HG02678 (cell line): ENCODE results near the gene ETV6.

ENCODE experiments used
- ATAC-seq: cut with Tn5 transposase; IDR thresholded peaks from one replicate; pipeline ENCODE4 v1.9.1; 2021; ENCODE audit warnings: mild to moderate bottlenecking, moderate library complexity; ENCODE audit not compliant: unreplicated experiment

The ETV6 gene

DNA sequence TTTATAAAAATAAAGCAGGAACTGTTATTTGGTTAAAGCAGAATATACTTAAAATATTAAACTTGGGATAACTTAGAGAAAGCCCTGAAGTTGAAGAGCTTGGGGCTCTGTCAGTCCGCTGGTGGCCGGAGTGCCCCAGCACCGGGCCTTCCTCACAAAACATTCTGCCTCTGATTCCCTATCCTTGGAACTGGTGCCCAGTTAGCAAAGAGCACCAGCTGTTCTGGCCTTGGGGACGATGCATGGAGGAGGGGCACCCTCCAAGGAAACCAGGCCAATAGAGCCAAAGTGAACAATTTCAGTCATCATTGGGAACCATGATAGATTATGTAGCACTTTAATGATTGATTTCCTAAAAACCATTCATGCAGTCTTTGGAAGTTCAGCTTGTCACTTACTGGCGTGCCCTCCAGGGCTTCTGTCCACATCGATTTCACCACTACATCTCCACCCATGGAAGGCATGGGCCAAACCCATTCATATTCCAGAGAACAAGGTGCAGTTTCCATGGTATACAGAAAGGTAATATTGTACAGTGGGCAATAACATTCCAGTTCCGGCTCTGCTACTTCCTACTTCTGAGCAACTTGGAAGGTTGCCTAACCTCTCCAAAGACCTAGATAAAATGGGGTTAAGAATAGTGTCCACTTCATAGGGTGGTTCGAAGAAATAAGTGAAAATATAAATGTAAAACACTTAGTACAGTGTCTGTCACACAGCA, 145.9 kb downstream of the ETV6 start:
- ATAC-seq = no peak

DNA sequence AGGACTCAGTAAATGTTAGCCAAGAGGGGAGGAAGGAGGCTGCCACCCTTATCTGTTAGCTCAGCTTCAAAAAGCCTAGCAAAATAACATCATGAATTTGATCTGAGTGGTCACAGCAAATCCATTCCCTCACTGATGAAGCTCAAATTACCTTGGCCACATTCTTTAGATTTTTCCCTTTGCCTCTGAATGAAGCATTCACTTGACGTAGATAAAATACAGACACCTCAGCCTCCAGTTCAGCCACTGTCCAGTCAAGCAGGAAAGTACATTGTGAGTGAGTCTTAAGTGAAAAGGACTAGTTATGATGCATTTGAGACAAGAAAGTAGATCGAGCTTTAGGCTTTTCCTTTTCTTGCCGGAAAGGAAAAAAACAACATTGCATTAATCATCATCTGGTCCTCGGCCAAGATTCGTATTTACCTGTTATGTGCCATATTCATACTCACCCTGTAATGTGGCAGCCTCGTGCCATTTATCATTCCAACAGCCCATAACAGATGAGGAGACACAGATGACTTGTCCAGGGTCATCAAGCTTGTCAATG, 146.5 kb downstream of the ETV6 start:
- no peak for ATAC-seq

DNA sequence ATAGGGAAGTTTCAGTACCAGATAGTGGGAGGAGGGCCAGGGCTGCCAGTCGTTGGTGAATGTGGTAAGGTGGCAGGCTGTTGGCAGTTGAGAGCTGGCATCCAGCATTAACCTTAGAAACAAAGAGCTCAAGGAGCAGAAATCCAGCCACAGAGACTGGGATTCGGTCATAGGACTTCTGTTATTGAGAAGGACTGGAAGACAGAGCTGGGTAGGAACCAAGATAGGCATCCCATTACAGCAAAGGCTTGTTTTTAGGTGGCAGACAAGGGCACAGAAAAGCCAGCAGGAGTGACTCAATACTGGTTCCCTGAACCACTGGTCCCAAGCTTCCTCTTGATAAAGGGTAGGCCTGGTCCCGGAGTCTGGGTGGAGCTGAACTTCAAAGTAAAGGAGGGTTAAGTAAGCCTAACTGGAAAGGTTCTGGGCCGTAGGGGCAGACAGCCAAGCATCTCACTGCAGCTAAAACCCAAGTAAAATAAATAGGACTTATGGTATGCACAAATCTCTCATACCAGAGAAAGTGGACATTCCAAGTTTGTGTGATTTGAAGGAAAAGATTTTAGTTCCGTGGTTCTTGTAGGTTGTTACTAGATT, 147.9 kb downstream of the ETV6 start:
- no peak for ATAC-seq

DNA sequence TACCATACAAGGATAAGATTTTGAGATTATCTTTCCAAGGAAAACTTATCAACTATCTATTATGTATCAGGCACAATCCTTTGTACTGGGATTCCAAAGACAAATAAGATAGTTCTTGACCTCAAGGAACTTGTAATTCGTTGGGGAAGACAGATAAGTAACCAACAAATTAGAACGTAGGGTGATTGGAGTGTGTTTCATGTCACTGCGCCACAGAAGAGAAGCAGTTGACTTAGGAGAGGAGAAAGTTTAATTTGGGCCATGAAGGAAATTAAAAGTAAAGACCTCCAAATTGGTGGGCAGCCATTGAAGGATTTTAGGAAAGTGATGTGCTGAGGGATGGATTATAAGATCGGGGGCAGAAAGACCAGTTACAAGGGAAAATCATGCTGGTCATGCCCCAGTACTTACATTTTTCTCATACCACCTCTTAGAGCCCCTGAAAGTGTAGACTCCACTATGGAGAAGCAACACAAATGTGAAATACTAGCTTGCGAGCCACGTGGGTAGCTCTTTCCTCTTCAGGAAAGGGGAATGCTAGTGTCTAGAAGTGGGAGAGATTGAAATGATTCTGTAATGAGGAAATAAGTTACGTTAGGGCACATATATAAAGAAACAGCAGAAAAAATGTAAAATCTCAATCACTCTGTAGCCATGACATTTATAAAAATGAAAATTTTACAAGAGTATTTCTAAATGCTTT, 148.7 kb downstream of the ETV6 start:
- no peak for ATAC-seq

DNA sequence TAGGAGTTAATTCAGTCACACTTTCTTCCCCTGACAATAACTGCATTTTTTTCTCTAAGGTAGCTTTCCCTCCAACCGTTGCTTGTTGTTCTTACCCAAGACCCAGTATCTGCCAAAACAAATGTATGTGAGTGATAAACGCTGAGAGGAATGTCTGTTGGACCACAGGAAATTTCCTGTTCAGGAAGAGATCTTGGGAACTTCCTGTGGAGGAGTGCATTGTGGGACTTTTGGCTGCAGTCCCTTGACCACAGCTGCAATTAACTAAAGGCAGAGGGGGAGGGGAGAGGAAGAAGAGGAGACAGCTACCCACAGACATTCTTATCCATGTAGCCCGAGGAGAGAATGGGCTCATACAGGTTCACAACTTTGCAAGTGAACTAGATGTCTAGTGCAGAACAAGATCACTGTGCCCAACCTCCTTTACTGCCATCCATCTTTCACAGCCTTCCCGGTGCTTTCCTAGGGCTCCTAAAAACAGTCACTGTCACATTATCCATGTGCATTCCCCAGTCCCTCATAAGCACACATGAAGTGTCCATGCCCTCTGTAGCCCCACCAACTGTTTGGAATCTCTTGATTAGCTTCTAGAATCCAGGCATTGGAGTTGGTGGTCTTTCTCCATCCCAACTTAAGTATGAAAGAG, 149.5 kb downstream of the ETV6 start:
- ATAC-seq = no peak

DNA sequence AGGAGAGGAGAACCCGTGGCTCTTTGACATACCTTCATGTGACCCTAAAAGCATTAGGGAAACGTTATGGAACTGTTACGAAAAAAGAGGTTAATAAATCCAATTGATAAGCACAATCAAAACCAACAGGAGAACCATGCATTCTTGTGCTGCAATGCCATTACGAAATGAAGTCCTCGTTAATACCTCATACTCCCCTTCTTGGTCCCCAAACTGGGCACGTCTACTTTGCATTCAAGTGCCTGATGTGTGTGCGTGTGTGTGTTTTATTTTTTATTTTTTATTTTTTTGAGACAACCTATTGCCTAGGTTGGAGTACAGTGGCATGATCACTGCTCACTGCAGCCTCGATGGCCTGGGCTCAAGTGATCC, 150.0 kb downstream of the ETV6 start:
- no peak for ATAC-seq

DNA sequence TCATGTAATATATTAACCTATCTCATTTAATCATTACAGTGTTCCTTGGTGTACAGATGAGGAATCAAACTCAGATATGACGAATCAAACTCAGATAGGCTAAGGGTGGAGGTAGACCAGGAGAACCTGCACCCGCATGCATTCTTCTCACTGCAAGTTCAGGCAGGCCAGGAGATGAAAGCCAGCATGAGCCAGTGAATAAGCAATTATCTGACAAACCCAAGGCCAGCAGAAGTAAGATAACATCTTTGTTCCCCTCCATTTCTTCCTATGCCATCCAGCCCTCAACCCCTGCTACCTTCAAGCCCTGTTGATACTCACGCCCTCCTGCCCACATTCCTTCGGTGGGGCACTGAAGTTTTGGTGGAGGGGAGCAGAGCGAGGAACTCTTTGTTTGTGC, 152.2 kb downstream of the ETV6 start:
- no peak for ATAC-seq

DNA sequence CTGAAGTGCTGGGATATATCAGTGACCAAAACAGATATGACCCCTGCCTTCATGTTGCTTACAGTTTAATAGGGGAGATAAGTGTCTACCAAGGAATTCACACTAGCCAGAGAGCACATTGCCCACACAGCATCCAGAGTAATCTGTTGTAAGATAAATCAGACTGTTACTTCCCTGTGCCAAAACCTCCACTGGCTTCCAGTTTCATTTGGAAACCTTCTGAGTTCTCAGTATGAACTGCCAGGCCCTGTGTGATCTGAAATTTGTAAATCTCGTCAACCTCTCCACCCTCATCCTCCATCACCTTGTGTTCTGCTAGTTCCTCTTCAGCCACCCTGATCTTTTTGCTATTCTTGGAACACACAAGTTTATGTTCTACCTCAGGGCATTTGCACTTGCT, 154.7 kb downstream of the ETV6 start:
- ATAC-seq = no peak

DNA sequence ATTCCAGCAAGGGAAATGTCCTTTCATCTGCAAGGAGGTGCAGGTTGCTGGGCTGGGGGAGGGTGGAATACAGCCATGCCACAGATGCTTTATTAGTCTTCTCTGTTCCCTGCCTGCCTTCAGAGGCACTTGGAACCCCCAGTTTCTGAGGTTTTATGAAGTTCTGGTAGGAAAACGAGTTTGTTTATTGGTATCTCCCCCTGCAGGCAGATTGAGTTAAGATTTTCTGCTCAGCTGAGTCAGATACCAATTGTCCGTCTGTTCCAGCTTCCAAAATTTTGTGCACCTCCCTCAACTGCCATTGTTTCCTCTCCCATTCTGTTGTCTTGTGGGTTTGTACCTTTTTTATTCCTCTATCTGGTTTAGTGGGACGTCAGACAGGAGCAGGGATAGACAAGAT, 155.6 kb downstream of the ETV6 start:
- no peak for ATAC-seq

DNA sequence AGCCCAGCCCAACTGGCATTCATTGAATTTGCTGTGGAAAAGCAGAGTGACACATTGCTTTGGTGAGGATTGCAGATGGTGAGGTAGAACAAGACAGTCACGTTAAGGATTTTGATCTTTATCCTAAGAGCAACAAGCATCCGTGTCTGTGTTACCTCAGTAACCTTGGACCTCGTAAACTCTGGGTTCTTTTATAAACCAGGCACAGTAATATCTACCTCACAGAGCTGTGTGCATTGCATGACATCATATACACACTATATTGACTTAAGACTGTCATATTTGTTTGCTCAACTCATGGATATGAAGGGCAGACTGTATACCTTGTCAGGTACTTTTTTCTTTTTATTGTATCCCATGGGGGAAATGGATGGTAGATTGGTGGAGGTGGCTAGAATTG, 156.2 kb downstream of the ETV6 start:
- ATAC-seq = no peak

DNA sequence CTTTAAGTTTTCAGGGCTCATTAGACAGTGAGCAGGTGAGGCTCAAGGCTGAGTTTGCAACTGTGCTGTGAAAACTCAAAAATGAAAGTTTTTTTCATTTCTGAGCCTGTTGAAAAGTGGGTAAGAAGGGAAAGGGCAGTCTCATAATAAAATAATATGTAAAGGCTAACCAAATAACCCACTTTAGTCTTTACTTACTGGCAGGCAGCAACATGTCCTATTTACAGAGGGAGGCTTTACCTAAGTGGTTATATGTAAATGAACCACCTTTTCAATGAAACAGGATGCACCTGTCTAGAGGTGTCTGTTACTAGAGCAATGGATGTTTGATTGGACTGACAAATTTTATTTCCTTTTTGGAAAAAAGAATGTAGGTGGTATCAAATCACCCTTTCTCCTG, 158.0 kb downstream of the ETV6 start:
- no peak for ATAC-seq

DNA sequence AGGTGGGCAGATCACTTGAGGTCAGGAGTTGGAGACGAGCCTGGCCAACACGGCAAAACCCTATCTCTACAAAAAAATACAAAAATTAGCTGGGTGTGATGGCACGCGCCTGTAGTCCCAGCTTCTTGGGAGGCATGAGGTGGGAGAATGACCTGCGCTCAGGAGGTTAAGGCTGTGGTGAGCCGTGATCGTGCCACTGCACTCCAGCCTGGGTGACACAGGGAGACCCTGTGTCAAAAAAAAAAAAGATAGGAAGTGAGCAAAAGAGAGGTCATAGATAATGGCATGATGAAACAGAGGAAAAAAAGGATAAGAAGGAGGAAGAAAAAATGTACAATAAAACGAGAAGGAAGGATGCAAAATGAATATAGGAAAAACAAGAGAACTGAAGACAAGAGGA, 159.5 kb downstream of the ETV6 start:
- ATAC-seq = no peak

DNA sequence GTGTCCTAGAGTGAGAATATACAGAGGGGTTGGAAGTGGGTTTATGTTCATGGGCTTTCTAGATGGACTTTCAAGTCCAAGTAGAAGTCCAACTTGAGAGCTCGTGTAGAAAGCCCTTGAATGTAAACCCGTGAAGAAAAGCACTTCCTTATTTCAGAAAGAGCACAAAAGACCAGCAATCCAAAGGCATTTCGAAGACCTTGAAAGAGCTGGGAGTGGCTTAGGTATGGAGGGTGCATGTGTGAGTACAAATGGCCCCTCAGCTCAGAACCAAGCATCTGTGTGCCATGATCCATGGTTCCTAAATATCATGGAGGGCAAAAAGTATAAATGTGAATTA, 160.7 kb downstream of the ETV6 start:
- ATAC-seq = no peak

DNA sequence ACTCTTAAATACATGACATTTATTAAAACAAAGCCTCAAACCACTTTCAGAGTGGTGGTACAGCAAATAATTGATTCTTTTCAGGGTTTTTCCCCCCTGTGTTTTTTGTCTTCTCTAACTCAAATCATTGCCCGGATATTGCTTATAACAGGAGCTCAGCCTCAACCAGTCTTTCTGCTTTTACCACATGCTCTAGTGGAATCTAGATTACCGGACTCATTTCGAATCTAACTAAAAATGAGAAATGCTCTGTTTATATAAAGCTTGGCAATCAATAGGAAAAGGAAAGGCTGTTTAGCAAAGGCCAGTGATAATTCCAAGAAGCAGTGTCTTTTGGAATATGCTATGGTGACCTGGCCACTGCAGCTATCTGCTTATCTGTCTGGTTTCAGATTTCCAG, 161.5 kb downstream of the ETV6 start:
- ATAC-seq = no peak

DNA sequence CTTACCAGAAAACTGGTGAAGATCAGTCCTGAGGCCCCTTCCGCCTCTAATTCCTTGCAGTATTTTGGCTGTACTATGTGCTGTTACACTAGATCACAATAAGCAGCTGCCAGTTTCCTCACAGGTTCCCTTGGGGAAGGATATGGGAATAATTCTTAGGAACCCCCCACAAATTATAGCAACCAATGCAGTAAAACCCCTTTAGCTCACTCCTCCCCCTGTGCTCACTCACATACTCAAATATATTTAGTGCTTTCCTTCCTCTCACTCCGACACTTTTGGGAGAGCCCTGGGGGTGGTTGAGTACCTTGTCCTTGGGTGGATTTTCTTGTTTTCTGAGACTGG, 162.7 kb downstream of the ETV6 start:
- ATAC-seq = no peak

DNA sequence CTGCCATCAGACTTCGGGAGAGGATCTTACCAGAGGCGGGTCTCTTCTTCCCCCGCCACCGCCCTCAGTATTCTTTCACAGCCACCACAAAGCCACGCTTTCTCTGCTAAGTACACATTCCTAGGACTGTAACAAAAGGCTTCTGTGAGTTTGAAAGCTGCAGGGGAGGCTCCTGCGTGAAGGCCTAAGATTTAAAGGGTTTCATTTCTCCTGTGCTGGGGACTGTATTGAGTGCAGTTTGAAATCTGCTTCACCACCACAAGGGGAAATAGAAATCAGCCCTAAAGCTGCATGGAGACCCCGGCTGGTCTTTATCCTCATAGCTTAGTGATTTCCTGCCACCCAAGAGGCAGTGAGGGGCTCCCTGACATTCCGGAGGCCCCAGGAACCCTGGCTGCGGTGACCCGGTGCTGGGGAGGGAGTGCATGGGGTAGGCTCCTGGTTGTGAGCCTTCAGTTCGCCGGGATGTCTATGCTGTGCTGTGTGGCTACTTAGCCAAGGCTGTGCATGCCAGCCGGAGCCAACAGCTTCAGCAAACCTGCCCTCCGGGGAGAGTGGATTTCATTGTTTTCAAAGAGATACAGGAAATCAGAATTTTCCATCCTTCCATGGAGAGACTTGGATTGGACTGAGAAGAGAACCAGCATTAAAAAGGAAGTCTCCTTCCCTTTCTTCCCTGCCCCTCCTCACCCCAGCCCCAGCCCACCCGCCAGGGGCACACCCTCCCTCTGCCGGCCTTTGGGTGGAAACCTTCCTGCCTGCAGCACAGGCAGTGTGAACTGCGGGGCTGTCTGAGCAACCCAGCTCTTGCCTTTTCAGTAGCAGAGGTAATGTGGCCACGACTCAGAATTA, 163.3 kb downstream of the ETV6 start:
- peak; percentile 73 for ATAC-seq

DNA sequence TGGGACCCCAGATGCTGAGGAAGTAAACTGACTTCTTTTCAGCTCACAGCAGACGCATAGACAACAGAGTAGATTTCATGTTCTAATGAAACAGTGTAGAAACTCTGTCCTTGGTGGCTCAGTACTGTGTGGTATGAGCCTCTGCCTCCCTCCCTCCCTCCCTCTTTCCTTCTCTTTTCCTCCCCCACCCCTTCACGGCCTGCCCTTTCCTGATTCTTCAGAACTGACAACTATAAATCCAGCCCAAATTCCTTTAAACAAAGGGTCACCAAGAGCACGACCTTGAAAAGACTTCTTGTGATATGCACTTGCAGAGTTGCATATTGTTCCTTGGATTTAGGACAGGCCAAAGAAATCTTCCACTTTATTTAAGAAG, 164.0 kb downstream of the ETV6 start:
- no peak for ATAC-seq

DNA sequence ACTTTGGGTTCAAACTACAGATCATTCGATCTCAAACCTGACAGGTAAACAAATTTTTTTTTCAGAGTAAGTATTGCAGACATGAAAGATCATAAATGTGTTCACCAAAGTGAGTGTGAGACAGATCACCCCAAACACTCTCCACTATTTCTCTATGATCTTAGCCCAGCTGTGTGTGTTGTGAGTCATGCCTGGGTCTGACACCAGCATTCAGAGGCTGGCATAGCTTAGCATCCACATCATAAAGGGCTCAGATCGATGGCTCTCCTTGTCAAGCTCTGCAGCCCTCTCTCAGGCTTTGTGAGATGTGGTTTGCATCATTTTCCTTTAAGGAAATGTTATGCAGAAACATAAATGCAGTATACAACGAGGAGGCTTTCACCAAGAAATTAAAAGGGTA, 164.9 kb downstream of the ETV6 start:
- ATAC-seq = no peak

DNA sequence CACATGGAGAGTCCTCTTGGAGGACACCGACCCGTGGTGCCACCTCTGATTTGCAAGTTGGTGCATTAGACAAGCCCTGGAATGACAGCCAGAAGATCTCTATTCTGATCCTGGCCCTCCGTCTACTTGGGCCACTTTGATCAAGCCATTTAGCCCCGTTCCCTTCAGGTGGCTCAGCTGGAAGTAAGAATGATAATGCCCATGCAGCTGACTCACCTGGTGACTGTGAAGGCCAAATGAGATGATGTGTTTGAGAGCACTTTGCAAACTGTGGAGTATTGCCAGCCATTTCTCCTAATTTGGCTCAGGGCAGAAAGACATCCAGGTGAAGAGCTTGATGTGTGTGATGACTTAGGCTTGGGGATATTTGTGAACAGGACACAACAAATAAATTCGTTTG, 165.9 kb downstream of the ETV6 start:
- ATAC-seq = no peak

DNA sequence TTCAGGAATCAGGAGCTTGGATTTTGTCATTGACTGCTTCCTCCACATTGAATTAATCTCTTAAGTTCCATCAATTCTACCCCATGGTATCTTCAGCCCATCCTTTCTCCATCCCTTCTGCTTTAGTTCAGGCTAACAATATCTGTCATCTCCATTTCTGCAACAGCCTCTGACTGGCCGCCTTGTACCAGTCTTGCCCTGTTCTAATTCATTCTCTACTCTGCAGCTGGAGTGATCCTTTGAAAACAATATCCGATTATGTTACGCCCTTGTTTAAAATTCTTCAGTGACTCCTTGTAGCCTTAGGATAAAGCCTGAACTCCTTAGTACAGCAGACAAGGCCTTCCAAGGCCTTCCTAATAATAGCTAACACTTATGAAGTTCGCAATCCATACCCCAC, 170.2 kb downstream of the ETV6 start:
- no peak for ATAC-seq

DNA sequence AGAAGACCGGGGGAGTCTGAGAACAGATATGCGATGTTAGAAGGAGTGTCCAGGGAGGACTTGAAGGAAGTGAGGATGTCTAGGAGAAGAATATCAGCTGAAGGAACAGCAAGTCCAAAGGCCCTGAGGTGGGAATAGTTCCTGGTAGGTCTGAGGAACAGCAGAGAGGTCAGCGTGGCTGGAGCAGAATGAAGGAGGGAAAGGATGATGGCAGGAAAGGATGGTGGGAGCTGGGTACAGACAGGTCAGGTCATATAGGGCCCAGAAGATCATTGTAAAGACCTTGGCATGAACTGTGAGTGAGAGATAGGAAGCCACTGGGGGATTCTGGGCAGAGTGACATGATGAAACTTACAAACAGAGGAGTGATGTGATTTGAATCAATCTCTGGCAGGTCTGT, 171.0 kb downstream of the ETV6 start:
- ATAC-seq = no peak
